ENCODE measurements around the gene TFPI.
"Not testable (repeated sequence)": the region's sequence is repeated elsewhere in the genome, so short reads cannot be mapped to it uniquely, and the experiment has no call there.

The TFPI gene

GRCh38 chr2:187528042-187528441, 26.2 kb downstream of the TFPI start:
- DNase-seq (ENCODE audit: low read depth in 2 of 2) = no peak

GRCh38 chr2:187527262-187527661, 27.0 kb downstream of the TFPI start:
- no peak for DNase-seq (ENCODE audit: low read depth in 2 of 2)

GRCh38 chr2:187526792-187527191, 27.4 kb downstream of the TFPI start:
- DNase-seq (ENCODE audit: low read depth in 2 of 2) = no peak

DNA sequence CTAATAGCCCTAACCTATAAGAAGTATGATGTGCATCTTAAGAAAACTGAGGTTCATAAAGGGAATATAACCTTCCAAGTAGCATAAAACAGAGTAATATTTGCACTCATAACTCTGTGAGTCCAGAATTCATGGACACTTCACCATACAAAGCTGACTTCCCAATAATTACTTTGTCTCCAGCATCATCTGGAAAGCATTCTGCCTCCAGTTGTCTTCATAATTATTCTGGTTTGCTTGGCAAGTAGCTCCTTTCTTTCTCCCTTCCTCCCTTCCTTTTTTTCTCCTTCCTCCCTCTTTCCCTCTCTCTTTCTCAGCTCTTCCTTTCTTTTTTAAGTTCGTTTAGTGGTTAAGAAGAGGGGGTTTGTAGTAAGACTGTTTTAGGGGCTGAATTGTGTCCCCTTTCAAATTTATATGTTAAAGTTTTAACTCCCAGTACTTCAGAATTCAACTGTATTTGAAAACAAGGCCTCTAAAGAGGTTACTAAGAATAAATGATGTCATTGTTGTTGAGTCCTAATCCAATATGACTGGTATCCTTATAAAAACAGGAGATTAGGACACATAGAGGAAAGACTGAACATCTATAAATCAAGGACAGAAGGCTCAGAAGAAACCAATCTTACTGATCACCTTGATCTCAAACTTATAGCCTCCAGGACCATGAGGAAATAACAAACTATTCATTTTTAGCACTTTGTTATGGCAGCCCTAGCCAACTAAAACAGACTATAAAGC, 28.9 kb downstream of the TFPI start:
- no peak for DNase-seq (ENCODE audit: low read depth in 2 of 2)

DNA sequence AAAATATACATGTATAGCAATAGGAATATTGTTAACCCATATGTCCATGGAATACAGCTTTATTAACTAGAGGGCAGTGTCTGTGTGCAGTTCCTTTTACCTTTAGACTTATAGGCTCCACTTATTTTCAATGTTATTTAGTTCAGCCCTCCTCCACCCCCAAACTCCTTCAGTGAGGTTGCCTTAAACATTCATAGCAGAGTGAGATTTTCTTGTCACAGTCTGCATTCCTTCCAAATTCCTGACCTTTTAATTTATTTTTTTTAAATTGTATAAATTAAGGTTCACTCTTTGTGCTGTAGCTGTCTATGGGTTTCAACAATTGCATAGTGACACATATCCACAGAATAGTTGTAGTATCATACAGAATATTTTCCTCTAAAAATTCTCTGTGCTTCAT, 30.9 kb downstream of the TFPI start:
- no peak for DNase-seq (ENCODE audit: low read depth in 2 of 2)

GRCh38 chr2:187520121-187520624, 34.1 kb downstream of the TFPI start:
- no peak for DNase-seq (ENCODE audit: low read depth in 2 of 2)

GRCh38 chr2:187519419-187520120, 34.7 kb downstream of the TFPI start:
- DNase-seq (ENCODE audit: low read depth in 2 of 2) = no peak

DNA sequence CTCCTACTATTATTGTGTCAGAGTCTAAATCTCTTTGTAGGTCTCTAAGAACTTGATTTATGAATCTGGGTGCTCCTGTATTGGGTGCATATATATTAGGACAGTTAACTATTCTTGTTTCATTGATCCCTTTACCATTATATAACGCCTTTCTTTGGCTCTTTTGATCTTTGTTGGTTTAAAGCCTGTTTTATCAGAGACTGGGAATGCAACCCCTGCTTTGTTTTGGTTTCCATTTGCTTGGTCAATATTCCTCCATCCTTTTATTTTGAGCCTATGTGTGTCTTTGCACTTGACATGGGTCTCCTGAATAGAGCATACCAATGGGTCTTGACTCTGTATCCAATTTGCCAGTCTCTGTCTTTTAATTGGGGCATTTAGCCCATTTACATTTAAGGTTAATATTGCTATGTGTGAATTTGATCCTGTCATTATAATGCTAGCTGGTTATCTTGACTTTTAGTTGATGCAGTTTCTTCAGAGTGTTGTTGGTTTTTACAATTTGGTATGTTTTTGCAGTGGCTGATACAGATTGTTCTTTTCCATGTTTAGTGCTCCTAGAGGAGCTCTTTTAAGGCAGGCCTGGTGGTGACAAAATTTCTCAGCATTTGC, 36.4 kb downstream of the TFPI start:
- DNase-seq (ENCODE audit: low read depth in 2 of 2) = not testable (repeated sequence)

DNA sequence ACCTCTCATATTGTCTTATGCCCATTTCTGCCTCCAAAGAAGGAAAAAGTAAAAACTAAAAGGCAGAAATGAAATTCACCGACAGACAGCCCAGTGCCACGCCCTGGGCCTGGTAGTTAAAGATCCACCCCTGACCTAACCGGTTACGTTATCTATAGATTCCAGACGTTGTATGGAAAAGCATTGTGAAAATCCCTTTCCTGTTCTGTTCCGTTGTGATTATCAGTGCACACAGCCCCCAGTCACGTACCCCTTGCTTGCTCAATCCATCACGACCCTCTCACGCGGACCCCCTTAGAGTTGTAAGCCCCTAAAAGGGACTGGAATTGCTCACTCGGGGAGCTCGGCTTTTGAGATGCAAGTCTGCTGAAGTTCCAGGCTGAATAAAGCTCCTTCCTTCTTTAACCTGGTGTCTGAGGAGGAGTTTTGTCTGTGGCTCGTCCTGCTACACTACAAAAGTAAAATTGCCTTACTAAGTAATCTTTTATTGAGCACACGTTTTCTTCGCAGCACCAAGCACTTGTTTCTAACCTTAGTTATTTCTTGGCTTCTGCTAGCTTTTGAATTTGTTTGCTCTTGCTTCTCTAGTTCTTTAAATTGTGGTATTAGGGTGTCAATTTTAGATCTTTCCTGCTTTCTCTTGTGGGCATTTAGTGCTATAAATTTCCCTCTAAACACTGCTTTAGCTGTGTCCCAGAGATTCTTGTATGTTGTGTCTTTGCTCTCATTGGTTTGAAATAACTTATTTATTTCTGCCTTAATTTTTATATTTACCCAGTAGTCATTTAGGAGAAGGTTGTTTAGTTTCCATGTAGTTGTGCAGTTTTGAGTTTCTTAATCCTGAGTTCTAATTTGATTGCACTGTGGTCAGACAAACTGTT, 37.4 kb downstream of the TFPI start:
- not testable (repeated sequence) for DNase-seq (ENCODE audit: low read depth in 2 of 2)

GRCh38 chr2:187514930-187515329, 39.3 kb downstream of the TFPI start:
- no peak for DNase-seq (ENCODE audit: low read depth in 2 of 2)

DNA sequence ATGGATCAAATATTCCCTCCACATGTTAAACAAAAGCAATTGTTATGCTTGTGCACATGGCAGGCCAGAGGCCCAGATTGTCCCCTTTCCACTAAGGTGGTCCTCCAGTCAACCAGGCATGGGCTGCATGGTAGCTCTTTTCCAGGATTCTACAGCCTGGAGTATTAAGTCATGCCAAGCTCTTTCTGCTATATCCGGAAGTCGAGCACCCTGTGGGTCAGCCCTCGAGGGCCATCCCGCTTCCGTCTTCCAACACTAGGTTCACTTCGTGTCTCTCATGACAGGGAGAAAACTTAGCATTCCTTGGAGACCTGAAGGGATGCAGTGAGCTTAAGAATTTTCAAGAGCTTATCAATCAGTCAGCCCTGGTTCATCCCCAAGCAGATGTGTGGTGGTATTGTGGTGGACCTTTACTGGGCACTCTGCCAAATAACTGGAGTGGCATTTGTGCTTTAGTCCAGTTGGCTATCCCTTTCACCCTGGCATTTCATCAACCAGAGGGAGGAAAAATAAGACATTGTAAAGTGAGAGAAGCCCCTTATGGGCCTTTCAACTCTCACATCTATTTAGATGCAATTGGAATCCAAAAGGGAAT, 39.9 kb downstream of the TFPI start:
- not testable (repeated sequence) for DNase-seq (ENCODE audit: low read depth in 2 of 2)

- not testable (repeated sequence) for DNase-seq (ENCODE audit: low read depth in 2 of 2)
Measured at GRCh38 chr2:187513460-187514234, 40.6 kb downstream of the TFPI start.

- DNase-seq (ENCODE audit: low read depth in 2 of 2) = no peak
Measured at GRCh38 chr2:187511356-187512315, 42.6 kb downstream of the TFPI start.

- DNase-seq (ENCODE audit: low read depth in 2 of 2) = not testable (repeated sequence)
Measured at GRCh38 chr2:187510419-187511355, 43.5 kb downstream of the TFPI start.

DNA sequence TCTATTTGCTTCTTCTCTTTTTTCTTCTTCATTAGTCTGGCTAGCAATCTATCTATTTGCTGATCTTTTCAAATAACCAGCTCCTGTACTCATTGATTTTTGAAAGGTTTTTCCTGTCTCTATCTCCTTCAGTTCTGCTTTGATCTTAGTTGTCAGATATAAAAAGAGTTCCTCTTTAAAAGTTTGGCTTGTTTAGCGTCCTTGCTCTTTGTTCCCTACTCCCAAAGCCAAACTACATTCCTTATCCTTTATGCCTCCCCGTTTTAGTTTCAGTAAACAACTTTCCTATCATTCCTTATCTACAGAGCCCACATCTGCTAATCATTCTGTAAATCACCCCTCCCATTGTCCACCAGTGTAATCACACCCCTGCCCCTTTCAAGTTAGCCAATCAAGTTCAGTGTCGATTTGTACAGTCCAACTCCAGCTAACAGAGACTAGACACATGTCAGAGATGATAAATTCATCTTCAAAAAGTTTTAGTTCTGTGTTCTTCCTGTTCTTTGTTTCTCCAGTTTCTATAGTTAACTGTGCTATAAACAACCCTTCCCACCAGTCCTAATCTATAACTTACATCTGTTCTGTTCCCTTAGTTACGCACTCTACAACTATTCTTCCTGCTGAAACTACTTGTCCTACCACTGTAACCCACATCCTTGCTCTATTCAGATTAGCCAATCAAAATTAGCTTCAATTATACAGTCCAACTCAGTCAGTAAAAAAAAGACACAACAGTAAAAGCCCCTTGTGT, 44.4 kb downstream of the TFPI start:
- DNase-seq (ENCODE audit: low read depth in 2 of 2) = no peak

DNA sequence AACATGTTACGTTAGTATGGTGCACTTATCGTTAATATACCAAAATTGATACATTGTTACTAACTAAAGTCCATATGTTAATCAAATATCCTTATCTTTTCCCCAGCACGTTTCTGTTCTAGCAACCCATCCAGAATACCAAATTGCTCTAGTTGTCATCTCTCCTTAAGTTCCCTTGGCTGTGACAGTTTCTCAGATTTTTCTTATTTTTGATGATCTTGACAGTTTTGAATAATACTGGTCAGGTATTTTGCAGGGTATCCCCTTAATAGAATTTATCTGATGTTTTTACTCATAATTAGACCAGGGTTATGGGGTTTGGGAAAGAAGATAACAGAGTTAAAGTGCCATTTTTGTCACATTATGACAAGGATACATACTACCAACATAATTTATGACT, 47.8 kb downstream of the TFPI start:
- no peak for DNase-seq (ENCODE audit: low read depth in 2 of 2)

DNA sequence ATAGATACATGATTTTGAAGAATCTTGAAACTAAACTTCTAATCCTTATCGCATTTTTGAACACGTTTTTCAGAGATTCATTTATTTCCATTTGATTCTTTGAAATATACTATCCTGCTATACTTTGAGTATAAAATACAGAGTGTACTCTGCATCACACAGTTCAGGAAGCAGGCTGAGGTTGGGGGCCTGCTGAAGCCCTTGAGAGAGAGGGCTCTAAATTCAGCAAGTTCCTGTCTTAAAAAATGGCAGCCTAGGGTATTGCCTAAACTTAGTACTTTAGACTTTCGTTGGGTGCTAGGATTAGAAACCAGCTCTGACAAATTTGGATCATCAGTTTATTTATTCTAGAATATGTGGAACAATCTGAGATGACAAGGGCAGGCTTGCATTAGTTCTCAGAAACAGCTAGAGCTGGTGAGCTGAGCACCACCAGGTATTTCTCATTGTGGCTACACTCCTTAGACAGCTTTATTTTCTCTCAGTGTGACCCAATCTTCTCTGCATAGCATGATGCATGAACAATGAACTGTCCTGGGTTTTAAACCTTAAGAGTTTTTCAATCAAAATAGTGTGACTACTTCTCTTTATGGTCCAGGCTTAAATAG, 49.1 kb downstream of the TFPI start:
- no peak for DNase-seq (ENCODE audit: low read depth in 2 of 2)

Data from activated CD8-positive, alpha-beta memory T cell treated with anti-CD3 and anti-CD28 coated beads for 4 hours (primary cell).